GM12891 (cell line): Measurements from ENCODE around the gene SECTM1.

Experiments used
- POLR2A ChIP-seq: IDR thresholded peaks from 2 replicates; pipeline ENCODE4 v1.6.1; 2011; ENCODE audit warnings: low read depth, low read length, control low read depth
- POLR2AphosphoS5 ChIP-seq: IDR thresholded peaks from 2 replicates; pipeline ENCODE4 v1.6.1; 2011; ENCODE audit warnings: low read depth, low read length, control low read depth

GRCh38 chr17:82322526-82323453, 10.8 kb downstream of the SECTM1 start:
- no peak for TF ChIP-seq POLR2AphosphoS5
- TF ChIP-seq POLR2A = no peak
